Activated CD4-positive, alpha-beta T cell treated with anti-CD3 and anti-CD28 coated beads, Interleukin-10, Interleukin-2, amounts not matched to agents 100 ng/mL and 50 ng/mL, durations not matched to agents 16 hours and 8 hours (primary cell): ENCODE data around the gene CEPT1.
"Not testable (repeated sequence)": the region's sequence is repeated elsewhere in the genome, so short reads cannot be mapped to it uniquely, and the experiment has no call there.

Experiments used
- DNase-seq: peaks from one replicate; pipeline ENCODE4 v3.0.0-alpha.2; 2020

CEPT1 gene

GRCh38 chr1:111139956-111140679 lies at the start of gene CEPT1, which contains the start of gene DRAM2:
TSS of gene CEPT1 (plus strand) at chr1:111140223. CDS start at chr1:111147715, 7,492 bp downstream.
TSS of gene DRAM2 (minus strand) at chr1:111140093. CDS start at chr1:111131554, 8,539 bp downstream.
- DNase-seq: peak; percentile 96

- not testable (repeated sequence) for DNase-seq
Measured at GRCh38 chr1:111095421-111095820, 44.6 kb upstream of the CEPT1 start.

DNA sequence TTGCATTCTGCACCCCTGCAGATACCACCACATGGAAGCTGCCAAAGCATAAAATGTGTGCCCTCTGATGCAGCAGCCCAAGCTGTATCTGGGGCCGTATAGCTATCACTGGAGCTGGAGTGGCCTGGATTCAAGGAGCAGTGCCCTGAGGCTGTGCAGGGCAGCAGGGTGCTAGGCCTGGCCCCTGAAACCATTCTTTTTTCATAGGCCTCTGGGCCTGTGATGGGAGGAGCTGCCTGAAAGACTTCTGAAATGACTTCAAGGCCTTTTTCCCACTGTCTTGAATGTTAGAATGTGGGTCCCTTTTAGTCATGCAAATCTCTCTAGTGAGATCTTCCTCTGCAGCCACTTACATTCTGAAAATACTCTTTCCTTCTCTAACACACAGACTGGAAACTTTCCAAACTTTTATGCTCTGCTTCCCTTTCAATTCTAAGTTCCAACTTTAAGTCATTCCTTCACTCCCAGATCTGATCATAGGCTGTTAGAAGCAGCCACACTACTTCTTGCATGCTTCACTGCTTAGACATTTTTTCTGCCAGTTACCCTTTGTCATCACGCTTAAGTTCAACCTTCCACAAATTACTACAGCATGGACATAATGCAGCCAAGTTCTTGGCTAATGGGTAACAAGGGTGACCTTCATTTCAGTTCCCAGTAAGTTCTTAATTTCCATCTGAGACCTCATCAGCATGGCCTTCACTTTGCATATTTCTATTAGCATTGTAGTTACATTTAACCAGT lies 42.5 kb upstream of the CEPT1 start:
- no peak for DNase-seq

- no peak for DNase-seq
Measured at GRCh38 chr1:111099289-111099688, 40.7 kb upstream of the CEPT1 start.

DNA sequence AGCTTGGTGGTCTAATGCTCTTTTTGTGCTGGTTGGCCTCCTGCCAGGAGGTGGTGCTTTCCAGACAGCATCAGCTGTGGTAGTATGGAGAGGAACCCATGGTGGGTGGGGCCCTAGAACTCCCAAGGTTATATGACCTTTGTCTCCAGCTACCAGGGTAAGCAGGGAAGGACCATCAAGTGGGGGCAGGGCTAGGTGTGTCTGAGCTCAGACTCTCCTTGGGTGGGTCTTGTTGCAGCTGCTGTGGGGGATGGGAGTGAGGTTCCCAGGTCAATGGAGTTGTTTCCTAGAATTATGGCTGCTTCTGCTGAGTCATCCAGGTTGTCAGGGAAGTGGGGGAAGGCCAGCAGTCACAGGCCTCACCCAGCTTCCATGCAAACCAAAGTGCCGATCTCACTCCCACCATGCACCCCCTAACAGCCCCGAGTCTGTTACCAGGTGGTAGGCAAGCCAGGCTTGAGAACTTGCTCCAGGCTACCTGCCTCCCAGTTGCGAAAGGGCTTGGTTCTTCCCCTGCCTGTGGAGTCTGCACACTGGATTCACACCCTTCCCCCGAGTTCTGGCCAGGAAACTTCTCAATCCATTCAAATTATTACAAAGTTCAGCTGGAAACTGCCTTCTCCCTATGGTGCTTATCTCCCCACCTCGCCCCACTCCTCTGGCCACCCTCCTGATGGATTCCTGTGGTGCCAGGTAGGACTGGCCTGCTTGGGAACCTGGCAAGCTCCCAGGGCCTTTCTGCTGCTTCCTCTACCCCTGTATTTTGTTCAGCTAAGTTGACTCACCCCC lies 38.0 kb upstream of the CEPT1 start:
- DNase-seq: no peak

GRCh38 chr1:111104981-111105380 lies 35.0 kb upstream of the CEPT1 start:
- DNase-seq: no peak

DNA sequence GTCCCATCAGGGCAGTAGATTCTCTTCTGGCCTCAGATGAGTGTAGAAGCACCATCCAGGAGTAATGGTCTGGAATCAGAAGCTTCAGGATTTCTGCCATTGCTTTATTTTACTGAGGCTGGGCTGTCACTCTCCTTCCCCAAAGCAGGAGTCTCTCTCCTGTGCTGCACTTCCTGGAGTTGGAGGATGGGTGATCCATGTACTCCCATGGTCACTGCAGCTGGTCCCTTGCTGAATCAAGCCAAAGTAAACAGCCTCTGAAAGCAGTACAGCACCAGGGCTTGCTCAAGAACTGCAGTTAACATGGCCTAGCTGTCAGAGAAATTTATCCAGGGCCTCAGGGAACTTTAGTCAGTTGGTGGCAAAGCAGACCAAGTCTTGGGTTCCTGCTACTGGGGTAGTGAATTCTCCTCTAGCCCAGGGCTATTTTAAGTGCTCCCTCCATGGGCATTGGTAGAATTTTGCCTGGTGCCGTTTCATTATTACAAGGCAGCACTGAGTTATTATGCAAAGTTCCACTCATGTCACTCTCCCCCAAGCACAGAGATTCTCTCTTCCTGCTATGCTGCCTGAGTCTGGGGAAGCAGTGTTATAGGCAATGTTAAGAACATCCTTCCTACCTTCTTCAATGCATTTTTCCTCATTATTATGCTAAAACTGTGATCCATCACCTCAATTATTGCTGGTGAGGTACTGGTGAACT lies 29.7 kb upstream of the CEPT1 start:
- DNase-seq: no peak

DNA sequence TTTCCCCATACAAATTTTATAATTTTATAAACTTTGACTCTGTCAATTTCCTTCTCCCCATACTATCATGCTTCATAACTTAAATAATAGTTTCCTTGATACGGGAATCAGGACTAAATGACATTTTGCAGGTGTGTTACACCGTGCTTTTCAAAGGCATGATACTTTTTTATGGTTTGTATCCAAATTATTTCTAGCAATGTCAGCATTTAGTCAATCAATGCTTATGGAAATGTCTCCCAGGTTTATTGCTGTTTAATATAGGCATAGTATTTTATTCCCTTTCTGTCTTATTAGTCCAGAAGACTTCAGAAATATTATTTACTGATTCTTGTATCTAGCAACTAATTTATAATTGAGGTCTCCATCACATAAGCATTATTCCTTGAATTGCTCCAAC lies 23.5 kb upstream of the CEPT1 start:
- no peak for DNase-seq

GRCh38 chr1:111126354-111126753 lies 13.7 kb upstream of the CEPT1 start:
- no peak for DNase-seq

GRCh38 chr1:111127923-111128643 lies 11.9 kb upstream of the CEPT1 start:
- DNase-seq: no peak

DNA sequence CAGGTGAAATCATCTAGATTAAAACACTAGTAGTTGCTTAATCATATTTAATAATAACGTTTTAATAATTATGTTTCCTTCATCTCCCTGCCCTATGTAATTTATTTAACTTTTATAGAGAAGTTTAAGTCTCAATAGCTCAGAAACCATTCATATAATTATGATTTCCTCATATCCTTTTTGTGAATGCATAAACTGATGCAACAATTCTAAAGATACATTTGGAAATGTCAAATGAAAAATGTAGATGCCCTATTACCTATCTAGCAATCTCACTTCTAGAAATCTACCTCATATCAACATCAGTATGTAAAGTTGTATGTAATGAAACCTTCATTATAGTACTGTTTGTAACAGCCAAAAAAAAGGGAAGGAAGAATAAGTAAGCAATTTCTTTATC lies 10.6 kb upstream of the CEPT1 start:
- DNase-seq: no peak

GRCh38 chr1:111131693-111132092 lies 8.3 kb upstream of the CEPT1 start:
- no peak for DNase-seq

- no peak for DNase-seq
Measured at GRCh38 chr1:111133866-111134265, 6.2 kb upstream of the CEPT1 start.

DNA sequence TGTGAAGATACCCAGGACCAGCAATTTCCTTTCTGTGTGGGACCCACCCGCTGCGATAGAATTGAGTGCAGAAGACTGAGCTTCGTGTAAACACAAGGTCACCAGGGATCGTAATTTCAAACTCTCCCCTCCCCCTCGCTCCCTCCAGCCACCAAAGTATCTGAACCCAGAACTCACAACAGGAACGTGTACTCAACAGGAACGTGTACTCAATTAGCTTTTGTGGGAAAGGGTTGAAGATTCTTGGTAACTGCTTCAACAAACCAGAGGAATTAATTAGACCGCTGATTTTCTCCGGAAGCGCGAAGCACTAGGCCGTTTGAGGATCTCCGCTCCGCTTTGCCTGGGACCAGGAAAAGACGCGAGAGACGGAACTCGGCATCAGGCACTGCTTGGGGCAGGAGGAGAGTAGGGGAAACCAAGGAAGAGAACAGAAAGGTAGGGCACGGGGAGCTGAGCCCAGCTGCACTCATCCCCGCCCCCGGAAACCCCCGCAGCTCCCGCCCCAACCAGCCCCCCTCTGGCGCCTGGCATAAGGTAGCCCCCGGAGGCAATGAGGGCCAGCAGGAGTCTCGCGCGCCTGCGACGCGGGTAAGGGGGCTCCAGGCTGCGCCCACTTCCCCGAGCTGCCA lies 583 bp upstream of the CEPT1 start:
- peak; percentile 61 for DNase-seq

DNA sequence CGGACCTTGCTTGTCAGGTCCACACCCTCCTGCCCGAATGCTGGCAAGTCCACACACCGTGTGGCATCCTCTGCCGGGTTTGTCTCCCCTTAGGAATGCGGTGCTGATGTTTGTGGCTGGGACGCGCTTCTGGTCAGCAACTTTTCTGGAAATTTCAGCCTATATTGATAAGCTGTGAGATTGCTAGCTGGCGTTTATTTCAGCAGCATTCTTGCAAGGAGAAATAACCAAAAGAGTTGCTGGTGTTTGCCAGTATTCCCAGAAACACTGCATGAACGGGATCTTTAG lies 601 bp downstream of the CEPT1 start:
- DNase-seq: no peak

- DNase-seq: no peak
Measured at GRCh38 chr1:111141245-111142220, 1.5 kb downstream of the CEPT1 start.

DNA sequence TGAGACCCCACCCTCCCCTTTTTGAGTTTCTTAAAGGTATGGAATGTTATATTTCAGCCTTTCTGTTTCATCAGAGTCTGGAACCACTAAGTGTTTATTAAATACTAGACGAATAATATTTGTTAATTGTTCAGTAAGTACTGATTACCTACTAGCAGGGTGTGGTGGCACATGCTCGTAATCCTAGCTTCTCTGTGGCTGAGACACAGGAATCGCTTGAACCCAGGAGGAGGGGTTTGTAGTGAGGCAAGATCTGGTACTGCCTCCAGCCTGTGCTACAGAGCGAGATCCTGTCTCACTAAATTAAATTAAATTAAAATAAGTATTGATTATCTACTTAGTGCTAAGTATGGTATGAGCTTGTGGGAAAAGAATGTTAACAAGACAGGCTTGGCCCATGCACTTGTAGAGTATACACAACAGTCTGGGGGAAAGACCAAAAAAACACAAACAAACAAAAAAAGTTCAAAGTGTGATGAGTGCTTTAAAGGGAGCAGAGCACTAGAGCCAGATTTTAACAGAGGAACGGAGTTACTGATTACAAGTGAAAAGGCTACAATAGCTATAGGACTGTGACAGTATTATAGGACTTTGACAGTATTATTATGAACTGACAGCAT lies 2.4 kb downstream of the CEPT1 start:
- no peak for DNase-seq

DNA sequence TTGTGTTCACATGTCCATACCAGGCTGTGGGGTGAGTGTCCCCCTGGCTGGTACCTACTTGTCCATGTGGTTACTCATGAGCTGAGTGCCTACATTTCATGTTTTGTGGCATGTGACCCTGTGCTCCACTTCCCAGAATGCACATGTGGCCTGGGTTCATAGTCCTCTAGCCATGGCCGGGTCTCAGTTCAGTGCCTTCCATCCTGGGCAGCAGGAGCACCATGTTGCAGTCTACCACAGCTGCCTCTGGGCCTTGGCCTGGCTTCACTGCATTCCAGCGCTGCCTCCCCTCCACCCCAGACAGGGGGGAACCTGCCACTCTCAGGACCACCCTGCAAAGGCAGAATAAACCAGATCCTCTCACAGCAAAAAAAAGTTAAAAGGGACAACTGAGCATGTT lies 5.5 kb downstream of the CEPT1 start:
- DNase-seq: no peak

GRCh38 chr1:111145963-111146768 lies 6.1 kb downstream of the CEPT1 start:
- no peak for DNase-seq
